ENCODE measurements around the gene SLC25A3.

SLC25A3 gene

DNA sequence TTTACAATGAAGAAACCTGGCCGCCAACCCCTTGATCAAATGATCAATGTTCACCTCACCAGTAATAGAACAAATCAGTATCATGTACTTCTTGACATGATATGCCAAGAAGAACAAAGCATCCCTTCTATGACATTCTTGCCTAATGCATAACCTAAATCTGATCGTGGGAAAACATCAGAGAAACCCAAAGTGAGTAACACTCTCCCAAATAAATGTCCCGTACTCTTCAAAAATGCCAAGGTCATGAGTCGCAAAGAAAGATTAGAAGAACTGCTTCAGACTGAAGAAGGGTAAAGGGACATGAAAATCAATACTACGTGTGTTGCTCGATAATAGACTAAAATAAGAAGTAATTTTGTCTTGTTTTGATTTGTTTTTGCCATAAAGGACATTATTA lies 11.4 kb upstream of the SLC25A3 start:
- H3K79me2 ChIP-seq (ENCODE audit: low read length): no peaks in the 10 kb centered on the region
- H2AFZ ChIP-seq (ENCODE audit: low read depth, low read length): no peak overlapping the region
- H3K36me3 ChIP-seq (replicated peaks; ENCODE audit: low read depth, low read length): no peaks in the 10 kb centered on the region
- no peak overlapping the region for H3K27ac ChIP-seq (ENCODE audit: low read length)
- H3K9me3 ChIP-seq (ENCODE audit: insufficient read depth, low read length): no peaks in the 10 kb centered on the region
- H3K4me1 ChIP-seq (ENCODE audit: low read length): peaks cover 3% of the 10 kb centered on the region; the same call in 1 of the 2 replicates
- H4K20me1 ChIP-seq (ENCODE audit: insufficient read depth, low read length): no peaks in the 10 kb centered on the region
- H3K4me3 ChIP-seq (ENCODE audit: low read length): no peak overlapping the region
- no peaks in the 10 kb centered on the region for H3K27me3 ChIP-seq (ENCODE audit: low read depth, low read length)
- TF ChIP-seq EZH2phosphoT487 (IDR thresholded peaks at IDR 0.05; ENCODE audit: low read depth): no peak
- TF ChIP-seq, protein P1, sequence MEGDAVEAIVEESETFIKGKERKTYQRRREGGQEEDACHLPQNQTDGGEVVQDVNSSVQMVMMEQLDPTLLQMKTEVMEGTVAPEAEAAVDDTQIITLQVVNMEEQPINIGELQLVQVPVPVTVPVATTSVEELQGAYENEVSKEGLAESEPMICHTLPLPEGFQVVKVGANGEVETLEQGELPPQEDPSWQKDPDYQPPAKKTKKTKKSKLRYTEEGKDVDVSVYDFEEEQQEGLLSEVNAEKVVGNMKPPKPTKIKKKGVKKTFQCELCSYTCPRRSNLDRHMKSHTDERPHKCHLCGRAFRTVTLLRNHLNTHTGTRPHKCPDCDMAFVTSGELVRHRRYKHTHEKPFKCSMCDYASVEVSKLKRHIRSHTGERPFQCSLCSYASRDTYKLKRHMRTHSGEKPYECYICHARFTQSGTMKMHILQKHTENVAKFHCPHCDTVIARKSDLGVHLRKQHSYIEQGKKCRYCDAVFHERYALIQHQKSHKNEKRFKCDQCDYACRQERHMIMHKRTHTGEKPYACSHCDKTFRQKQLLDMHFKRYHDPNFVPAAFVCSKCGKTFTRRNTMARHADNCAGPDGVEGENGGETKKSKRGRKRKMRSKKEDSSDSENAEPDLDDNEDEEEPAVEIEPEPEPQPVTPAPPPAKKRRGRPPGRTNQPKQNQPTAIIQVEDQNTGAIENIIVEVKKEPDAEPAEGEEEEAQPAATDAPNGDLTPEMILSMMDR (IDR thresholded peaks at IDR 0.05; ENCODE audit: low read depth, low read length): no peak
- H3K4me2 ChIP-seq (ENCODE audit: low read length): no peak overlapping the region
- no peak overlapping the region for H3K9ac ChIP-seq (ENCODE audit: low read length)

DNA sequence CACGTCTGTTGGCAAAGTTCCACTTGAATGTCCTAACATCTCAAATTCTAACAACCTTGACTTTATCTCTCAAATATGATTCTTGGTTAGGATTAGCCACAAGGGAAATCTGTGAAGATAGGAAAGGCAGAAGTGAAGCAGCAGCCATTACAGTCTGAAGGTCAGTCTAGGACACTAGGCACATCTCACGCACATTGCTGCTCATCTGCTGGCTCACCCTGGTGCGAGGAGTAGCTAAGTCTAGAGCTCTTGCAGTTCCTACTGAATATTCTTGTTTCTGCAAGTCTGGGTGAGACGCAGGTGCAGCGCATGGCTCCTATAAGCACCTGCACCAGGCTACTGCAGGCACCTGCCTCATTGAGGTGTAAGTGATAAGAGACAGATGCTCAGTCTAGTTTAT lies 6.4 kb upstream of the SLC25A3 start:
- Histone ChIP-seq H3K9me3 (ENCODE audit: insufficient read depth, low read length) (no peaks in the 10 kb centered on the region), H3K4me2 (ENCODE audit: low read length) (peak overlapping the region; percentile 15; the same call in 1 of the 2 replicates), H4K20me1 (ENCODE audit: insufficient read depth, low read length) (no peaks in the 10 kb centered on the region), H3K4me3 (ENCODE audit: low read length) (no peak overlapping the region), H3K9ac (ENCODE audit: low read length) (no peak overlapping the region), H3K79me2 (ENCODE audit: low read length) (no peaks in the 10 kb centered on the region), H3K27ac (ENCODE audit: low read length) (no peak overlapping the region), H2AFZ (ENCODE audit: low read depth, low read length) (no peak overlapping the region), H3K36me3 (replicated peaks; ENCODE audit: low read depth, low read length) (no peaks in the 10 kb centered on the region), H3K27me3 (ENCODE audit: low read depth, low read length) (no peaks in the 10 kb centered on the region), H3K4me1 (ENCODE audit: low read length) (peaks cover 6% of the 10 kb centered on the region; the same call in 1 of the 2 replicates)
- no peak for TF ChIP-seq EZH2phosphoT487 (IDR thresholded peaks at IDR 0.05; ENCODE audit: low read depth)
- TF ChIP-seq, protein P1 (IDR thresholded peaks at IDR 0.05; ENCODE audit: low read depth, low read length): no peak

DNA sequence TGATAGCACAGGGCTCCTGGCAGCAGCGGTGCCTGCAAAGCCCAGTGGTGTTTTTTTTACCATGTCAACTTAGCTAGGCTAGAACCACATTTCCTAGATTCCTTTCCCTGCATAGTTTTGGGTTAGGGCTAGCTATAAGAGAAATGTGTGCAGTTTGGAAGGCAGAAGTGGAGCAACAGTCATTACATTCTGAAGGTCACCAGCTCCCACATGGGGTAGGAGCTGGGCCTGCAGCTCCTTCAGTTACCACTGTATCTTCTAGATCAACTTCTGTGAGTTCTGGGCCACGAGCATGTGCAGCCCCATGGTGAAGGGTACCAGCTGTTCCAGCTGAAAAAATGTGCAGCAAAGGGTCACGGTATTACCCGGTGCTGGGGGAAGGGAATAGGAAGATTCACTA lies 2.3 kb upstream of the SLC25A3 start:
- H3K4me3 ChIP-seq (ENCODE audit: low read length): no peak overlapping the region
- H3K27me3 ChIP-seq (ENCODE audit: low read depth, low read length): no peaks in the 10 kb centered on the region
- TF ChIP-seq, protein P1 (IDR thresholded peaks at IDR 0.05; ENCODE audit: low read depth, low read length): no peak
- TF ChIP-seq EZH2phosphoT487 (IDR thresholded peaks at IDR 0.05; ENCODE audit: low read depth): no peak
- peaks cover 22% of the 10 kb centered on the region for H3K4me1 ChIP-seq (ENCODE audit: low read length)
- no peak overlapping the region for H3K4me2 ChIP-seq (ENCODE audit: low read length)
- peaks cover 19% of the 10 kb centered on the region for H4K20me1 ChIP-seq (ENCODE audit: insufficient read depth, low read length)
- H3K9ac ChIP-seq (ENCODE audit: low read length): no peak overlapping the region
- H3K36me3 ChIP-seq (replicated peaks; ENCODE audit: low read depth, low read length): peaks cover 18% of the 10 kb centered on the region
- H3K79me2 ChIP-seq (ENCODE audit: low read length): peaks cover 33% of the 10 kb centered on the region
- H3K27ac ChIP-seq (ENCODE audit: low read length): no peak overlapping the region
- no peak overlapping the region for H2AFZ ChIP-seq (ENCODE audit: low read depth, low read length)
- no peaks in the 10 kb centered on the region for H3K9me3 ChIP-seq (ENCODE audit: insufficient read depth, low read length)

- Histone ChIP-seq H3K4me3 (ENCODE audit: low read length) (peak overlapping the region; percentile 98), H3K9me3 (ENCODE audit: insufficient read depth, low read length) (no peaks in the 10 kb centered on the region), H3K4me2 (ENCODE audit: low read length) (peak overlapping the region; percentile 97), H3K79me2 (ENCODE audit: low read length) (peaks cover 50% of the 10 kb centered on the region), H3K36me3 (replicated peaks; ENCODE audit: low read depth, low read length) (peaks cover 34% of the 10 kb centered on the region), H3K27me3 (ENCODE audit: low read depth, low read length) (no peaks in the 10 kb centered on the region), H3K9ac (ENCODE audit: low read length) (peak overlapping the region; percentile 82), H4K20me1 (ENCODE audit: insufficient read depth, low read length) (peaks cover 23% of the 10 kb centered on the region), H3K4me1 (ENCODE audit: low read length) (peaks cover 16% of the 10 kb centered on the region), H3K27ac (ENCODE audit: low read length) (peak overlapping the region; percentile 39; the same call in 1 of the 2 replicates), H2AFZ (ENCODE audit: low read depth, low read length) (peak overlapping the region; percentile 77)
- no peak for TF ChIP-seq EZH2phosphoT487 (IDR thresholded peaks at IDR 0.05; ENCODE audit: low read depth)
- TF ChIP-seq, protein P1 (IDR thresholded peaks at IDR 0.05; ENCODE audit: low read depth, low read length): no peak
Observed at GRCh38 chr12:98592825-98593322, 612 bp upstream of the SLC25A3 start.

Data from OCI-LY3 (cell line).